Measurements from ENCODE around the gene NPRL2. TPM values are rescaled to one million over a fixed set of nuclear protein-coding genes. Genes with fewer than 3 reads are reported as not detected.
A peak's percentile ranks its signal among the peaks of the same experiment; 100 is the strongest.

Gene NPRL2
- polyA plus RNA-seq (ENCODE audit: insufficient read length), result 19.6 TPM

DNA sequence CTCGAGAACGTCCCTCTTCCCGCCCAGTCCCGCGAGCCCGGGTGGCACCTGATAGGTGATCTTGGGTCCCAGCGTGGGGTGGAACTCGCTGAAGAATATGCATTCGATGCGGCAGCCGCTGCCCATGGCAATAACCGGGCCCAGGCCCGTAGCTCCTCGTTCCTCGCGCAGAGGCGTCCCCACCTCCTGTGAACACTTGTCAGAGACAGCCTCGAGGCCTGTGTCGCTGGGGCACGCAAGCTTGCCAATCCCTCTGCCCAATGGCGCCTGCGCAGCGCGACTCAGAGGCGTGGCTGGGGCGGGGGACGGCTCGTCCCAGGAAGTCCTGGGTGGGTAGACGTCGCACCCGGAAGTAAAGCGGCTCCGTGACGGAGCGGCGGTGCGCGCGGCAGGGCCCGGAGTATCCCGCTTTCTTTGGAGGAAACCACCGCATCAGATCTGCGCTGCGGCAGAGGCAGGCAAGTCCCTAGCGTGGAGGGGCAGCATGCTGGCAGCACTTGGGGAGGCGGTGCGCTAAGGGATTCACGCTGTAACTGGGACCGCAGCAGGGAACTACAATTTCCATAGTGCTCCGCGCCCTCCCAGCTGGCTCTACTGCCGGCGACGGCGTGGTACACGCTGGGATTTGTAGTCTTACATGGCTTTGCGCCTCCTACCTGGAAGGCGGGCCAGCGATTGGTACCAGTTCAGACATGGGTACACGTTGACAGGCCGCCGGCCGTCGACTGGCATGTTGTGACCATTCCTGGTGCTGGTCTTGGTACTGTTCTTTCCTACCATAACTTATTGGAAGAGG, at the start of gene NPRL2, which contains the start of gene CYB561D2:
Gene NPRL2, minus strand, starts transcription at position 249 of the 796 bp plus-strand sequence. Its CDS starts 123 bp downstream, at position 126.
Gene CYB561D2, plus strand, starts transcription at position 336 of the 796 bp plus-strand sequence. CDS start 572 bp downstream, outside the sequence.
- peak; percentile 84 for DNase-seq (ENCODE audit: low read depth)

DNA sequence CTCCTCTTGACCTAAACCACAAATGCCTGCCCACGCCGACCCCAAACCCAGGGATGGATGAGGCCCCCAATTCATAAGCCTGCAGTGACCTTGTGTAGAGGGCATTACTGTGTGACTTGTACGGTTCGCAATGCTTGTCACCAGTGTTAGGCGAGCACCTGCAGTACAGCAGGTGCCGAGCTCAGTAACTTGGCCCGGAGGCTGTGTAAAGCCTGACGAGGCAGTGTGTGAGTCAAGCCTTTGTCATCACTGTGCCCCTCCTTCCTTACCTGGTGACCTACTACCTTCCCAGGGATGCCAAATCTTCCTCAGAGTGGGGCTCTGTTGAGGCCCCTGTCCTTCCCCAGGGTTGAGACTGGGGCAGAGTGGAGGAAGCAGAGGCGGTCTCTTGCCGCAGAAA, 45.9 kb upstream of the NPRL2 start:
- DNase-seq (ENCODE audit: low read depth), result no peak

DNA sequence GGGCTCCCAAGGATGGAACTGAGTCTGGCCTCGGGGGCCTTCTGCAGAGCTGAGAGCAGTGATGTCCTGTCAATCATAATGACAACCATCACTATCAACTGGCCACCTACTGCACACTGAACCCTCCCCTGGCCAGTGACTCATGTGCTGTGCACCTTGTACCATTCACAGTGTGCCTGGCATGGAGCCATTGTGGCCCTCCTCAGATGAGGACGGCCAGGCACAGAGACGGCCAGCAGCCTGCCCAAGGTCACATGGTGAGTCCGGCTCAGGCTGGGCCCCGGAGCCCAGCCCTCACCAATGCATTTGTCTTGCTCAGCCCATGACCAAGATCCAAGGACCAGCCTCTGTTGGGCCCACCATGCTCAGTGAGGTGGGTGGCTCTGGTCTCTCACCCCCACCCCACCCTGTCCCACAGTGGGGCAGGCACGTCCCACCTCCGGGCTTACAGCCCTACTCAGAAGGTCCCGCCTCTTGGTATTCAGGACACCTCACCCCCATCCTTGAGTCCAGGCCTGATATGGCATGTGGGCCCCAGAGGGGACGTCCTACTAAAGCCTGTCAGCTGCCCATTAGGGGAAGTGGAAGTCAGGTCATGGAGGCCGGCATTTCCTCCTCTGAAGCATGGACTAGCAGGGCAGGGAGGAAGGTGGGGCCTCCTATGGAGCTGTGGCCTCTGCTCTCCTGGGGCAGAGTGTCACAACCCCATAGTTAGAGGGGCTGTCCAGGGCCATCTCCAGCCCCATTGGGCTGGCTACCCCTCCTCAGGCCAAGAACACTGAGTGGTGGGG, 44.7 kb upstream of the NPRL2 start:
- no peak for DNase-seq (ENCODE audit: low read depth)

DNA sequence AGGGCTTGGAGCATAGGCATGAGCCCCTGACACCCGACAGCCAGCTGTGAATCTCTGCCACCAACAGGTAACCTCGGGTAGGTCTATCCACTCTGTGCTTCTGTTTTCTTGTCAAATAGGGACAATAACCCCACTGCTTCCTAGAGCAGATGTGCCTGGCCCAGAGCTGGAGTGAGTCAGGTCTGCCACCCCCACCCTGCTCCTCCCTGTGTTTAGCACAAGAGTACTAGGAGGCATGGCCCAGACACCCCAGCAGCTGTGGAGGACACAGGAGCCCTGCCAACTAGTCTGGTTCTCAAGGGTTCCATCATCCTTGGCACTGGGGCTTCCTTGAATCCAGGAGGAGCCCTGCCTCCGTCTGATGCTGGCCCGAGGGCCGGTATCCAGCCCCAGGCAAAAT, 42.5 kb upstream of the NPRL2 start:
- no peak for DNase-seq (ENCODE audit: low read depth)

DNA sequence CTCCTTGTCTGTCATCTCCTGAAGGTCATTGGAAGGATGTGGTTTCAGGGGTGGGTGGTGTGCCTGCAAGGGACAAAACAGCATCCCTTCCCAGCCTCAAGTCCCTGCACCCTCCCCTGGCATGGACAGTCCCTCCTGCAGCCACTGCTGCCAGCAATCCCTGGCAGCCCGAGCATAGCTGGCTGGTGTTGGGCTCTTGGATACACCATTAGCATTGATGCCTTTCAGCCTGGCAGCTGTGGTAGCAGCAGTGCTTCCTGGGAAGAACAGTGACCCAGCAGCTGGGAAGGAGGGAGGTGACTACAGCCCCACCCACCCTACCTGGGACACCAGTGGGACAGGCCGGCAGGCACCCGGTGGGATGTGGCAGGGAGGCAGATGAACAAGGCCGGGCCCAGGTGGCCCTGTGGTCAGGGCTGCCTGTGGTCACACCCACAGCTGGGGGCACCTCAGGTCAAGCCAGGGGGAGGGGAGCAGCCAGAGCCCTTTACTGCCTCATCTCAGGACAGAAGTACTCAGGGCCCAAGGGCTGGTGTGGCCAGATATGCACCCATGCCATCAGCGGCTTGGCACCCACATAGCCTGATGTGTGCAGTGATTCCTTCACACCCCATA, 41.6 kb upstream of the NPRL2 start:
- DNase-seq (ENCODE audit: low read depth), result no peak

DNA sequence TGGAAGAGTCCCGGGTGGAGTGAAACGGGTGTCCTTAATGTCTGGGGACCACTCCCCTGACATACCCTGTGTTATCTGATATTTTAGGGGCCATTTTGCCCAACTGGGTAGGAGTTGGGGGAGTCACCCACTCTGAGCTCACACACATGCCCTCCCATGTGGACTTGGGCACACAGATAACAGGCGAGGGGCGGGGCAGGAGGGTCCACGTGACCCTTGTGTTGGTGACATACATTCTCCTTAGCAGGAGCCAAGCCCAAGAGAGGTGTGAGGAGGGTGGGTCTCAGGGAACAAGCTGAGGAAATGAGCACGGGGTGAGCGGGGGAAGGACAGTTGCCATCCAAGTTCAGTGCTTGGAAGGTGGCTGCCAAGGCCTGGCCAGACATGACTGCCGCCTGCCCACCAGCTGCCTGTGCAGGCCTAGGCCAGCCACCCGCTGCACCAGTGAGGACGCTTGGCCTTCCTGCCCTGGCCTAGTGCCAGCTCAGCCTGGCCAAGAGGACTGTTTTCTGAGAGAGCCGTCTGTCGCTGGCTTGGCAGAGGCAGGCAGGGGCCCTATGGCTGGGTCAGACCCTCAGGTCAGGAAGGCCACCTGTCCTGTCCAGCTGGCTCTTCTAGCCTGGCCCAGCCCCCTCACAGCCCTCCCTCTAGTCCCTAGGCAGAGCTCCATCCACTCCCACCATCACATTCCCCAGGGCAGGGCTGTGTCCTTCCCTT, 40.1 kb upstream of the NPRL2 start:
- DNase-seq (ENCODE audit: low read depth), result peak; percentile 22

DNA sequence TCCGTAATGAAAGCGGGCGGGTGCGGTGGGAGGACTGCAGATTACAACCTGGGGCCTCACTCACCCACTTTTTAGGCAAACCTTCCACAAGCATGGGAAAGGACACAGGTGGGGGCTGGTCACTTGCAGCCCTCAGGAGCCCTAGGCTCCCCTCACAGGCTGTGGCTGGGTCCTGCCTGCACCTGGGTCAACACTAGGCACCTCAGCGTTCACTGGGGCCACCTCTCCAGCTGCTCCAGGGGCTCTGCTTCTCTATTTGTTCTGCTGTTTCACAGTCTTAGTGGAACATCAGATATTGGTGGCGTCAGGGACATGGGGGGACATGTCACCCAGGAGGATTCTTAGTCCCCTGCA, 38.8 kb upstream of the NPRL2 start:
- no peak for DNase-seq (ENCODE audit: low read depth)

DNA sequence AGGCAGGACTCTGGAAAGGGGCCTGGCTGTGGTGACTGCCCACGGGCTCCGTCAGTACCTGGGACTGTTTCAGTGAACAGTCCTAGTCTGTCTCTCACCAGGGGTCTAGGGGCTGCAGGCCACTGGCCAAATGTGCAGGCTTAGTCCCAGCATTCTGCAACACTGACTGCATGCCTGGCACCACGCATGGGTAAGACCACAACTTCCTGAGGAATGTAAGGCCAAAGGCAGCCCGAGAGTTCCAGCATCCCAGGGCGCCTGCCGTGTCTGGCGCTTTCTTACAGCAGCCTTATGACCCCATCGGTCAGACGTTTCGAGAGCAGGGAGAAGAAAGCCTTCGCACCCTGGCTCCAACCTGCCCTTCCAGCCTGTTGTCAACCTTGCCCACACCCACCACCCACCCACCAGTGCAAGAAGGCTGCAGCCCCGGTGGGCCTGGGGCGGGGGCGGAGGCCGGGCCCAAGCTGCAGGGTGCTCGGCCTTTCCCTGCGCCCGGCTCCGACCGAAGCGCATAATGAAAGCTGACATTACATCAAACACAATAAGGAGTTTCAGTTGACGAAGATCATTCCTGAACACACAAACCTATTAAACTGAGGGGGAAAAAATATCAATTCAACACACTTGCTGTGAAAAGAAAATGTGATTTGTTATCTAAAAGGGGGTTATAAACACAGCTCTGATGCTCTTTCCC, 38.3 kb upstream of the NPRL2 start:
- DNase-seq (ENCODE audit: low read depth), result no peak

DNA sequence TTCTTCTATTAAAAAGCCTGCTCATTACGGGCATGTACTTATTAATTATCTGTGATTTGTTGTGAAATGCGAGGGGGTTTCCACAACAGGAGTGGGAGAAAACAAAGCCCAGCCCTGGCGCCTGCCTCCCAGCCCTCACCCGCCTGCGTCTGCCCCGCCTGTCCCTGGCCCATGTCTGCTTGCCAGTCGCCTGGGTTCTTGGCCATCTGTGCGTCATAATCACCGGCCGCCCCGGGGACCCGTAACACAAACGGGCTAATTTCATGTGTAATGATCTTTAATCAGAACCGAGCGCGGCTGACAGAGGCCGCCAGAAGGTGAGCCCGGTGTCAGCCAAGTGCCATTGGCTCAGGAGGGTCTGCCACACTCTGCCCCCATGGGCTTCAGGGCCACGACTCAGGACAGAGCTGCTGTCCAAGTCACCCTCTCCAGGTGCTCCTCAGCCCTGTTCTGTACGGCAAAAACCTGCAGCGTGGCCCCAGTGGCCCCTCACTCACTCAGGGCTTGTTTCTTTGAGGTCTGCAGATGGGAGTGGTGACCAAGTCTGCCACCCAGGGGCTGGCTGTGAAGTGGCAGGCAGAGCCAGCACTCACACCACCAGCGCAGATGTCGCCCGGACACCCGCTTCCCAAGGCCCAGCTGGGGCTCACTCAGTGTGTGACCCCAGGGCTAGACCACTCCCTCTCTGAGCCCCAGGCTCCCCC, 37.6 kb upstream of the NPRL2 start:
- no peak for DNase-seq (ENCODE audit: low read depth)

DNA sequence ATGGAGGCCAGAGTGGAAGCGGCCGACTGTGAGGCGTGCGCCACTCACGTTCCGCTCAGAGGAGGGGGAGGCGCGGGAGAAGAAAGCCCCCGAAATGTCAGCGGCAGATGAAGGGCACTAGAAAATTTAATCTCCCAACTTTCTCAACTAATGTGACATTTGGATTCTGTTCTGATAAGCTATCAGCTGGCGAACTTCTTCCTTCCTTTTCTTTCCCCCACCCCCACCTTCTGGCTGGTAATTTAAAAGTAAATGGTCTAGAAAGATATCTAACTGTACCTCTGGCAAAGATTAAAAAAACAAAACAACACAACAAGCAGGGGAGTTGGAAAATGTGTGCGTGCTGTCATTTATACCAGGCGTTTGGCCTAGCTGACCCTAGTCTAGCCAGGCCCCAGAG, 35.2 kb upstream of the NPRL2 start:
- no peak for DNase-seq (ENCODE audit: low read depth)

DNA sequence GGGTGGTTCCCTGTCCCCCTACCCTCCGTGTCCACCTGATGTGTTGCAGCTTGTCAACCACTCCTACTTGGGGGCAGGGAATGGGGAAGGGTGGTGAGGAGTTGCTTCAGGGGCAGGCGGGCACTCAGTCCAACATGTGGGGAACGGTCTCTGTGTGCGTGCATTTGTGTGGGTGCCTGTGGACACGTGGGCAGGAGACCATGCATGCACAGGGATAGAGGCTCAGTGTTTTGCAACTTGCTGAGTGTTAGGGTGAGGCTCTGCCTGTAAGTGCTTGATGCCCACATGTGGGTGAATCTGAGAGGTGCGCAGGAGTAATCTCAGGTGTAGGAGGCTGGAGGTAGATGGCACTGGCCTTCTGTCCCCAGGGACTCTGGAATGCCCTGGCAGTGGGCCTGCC, 33.2 kb upstream of the NPRL2 start:
- DNase-seq (ENCODE audit: low read depth), result no peak

DNA sequence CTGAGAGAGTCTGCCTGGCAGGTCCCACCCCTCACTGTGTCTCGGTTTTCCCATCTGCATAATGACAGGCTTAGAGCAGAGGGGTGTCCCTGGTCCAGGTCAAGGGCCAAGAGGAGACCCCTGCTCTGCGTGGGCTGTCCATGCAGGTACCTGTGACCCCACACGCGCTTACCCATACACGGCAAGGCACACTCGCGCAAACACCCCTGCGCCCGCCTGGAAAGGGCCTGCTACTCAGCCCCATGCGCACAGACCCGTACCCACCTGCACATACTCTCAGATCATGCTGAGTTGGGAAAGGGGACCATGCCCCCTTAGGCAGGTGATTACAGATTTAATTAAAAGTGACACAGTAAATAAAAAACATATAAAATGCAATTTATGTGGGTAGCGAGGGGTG, 32.1 kb upstream of the NPRL2 start:
- DNase-seq (ENCODE audit: low read depth), result no peak

DNA sequence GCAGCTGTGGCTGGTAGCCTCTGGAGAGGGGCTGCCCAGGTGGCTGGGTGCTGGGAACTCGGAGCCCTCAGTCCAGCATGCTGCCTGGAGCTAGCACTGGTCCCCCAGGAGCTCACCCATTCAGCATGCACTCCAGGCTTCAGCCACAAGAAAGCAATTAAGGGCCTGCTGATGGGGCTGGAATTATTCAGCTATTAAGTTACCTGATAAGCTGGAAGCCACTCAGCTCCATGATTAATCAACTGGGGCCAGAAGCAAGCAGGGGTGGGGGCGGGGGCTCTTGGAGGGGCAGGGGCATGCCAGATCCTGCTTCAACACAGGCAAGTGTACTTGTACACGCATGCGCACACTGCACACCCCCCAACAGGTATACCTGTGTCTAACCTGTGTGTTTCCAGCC, 30.8 kb upstream of the NPRL2 start:
- DNase-seq (ENCODE audit: low read depth), result no peak

DNA sequence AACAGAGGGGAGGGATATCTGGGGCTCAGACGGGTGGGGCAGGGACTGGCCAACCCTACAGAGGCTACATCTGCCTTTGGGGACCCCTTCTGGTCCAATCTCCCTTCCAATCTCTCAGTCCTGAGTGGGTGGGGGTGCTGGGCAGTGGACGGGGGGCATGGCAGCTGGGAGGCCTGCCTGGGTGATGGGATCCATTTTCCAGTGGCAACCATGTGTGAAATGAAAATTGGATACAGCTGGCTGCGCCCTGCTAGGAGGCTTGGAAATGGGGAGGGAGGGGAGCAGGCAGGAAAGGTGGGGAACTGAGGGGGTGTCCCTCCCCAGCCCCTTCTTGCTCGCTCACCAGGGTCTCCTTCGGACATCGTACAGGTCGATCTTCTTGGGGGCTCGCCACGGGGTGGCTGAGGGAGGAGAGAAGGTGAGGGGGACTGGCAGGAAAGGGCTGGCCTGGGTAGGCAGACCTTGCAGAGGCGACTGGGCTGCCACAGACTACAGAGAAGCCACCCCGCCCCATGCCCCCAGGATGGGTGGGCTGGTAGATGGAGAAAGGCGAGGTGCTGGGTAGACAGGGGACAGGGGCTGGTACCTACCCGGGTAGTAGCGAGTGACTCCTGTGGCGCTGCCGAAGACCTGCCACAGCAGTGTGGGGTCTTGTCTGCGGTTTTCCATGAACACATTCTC, 30.0 kb upstream of the NPRL2 start:
- no peak for DNase-seq (ENCODE audit: low read depth)

DNA sequence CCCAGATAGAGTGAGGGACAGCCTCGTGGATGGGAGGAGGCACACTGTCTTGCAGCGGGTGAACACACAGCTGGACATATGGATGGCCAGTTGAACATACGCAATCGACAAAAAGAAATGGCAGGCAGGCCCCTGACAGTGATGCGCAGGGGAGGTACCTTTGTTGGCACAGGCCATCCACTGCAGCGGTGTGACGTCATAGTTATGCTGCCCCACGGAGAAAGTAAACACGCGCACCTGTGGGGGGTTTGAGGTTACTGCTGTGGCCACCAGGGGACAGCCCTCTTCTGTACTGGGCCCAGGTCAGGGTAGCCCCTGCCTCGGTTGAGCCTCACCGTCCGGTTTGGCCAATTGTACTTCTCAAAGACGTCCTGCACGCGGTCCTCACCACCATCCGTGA, 28.2 kb upstream of the NPRL2 start:
- DNase-seq (ENCODE audit: low read depth), result no peak

DNA sequence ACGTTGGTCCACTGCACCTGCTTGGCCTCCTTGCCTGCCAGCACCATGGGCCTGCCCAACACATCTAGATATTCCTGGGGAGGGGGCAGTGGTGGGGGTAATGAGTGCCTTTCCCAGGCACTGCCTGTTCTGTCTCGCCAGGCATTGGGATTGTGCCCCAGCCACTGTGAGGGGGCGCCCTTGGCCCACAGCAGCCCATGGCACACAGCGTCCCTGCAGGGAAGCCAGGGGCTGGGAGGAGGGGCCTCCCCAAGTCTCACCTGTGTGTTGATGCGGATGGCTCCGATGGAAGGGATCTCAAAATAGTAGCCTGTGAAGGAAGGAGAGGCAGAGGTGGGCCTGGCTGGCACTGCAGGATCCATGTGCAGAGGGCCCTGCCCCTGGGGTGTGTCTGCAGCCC, 27.4 kb upstream of the NPRL2 start:
- no peak for DNase-seq (ENCODE audit: low read depth)

DNA sequence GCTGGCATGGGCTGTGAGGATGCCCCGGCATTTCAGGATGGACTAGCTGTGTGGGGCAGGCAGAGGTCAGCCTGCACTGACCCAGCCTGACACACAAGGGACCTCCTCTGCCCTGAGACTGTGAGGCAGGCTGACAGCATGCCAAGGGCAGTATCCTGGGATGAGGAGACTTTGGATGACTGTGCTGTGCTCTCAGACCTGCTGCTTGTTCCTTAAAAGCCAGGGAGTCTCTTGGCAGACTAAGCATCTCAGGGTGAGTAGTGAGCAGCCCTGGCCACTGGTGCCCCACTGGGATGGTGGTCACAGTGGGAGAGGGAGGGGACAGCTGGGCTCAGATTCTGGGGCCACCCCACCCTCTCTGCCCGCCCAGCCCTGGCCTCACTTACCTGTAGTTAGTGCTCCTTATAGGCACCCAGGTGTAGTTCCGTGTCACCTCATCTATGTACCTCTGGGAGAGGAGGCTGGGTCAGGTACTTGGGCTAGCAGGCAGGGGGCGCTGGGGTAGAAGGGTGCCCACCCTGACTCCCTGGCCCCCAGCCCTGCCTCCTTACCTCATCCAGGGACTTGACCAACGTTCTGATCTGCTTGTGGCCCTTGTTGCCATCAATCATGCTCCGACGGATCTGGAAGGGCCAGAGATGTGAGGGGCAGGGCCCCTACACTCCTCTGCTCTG, 24.8 kb upstream of the NPRL2 start:
- no peak for DNase-seq (ENCODE audit: low read depth)

DNA sequence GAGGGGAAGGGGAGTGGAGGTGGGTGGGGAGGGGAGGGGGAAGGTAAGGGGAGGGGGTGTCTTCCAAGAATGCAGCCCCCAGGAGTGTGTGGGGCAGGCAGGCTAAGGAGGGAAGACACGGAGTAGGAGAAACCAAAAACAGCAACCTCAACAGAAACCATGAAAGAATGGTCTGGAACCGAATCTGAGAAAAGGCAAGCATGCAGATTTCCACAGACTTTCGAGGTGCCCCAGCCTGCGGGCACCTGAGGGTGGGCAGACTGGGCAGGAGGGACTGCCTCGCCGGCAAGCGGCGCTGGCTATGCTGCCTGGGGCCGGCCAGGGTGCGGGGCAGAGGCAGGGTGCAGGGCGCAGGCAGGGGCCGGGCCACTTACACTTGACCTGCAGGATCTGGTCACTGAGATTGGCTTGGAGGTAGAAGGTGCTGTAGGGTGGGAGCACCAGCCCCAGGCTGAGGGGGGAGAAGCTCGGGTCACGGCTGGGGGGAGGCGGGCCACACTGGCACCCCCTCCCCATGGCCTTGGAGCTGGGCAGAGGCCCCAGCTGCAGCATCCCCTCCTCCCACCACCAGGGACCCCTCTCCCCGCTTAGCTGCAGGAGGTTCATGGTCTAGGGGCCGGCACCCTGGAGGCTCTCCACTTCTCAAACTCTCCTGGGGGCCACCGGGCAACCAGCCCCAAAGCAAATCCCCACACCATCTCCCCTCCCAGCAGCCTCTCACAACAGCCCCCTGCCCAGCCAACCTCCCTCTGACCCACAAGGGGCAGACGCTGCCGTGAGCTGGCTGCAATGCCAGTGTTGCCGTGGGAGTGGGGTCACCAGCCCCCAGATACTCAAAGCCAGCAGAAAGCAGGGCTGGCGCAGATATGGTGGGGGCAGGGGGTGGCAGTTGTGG, 24.0 kb upstream of the NPRL2 start:
- DNase-seq (ENCODE audit: low read depth), result no peak
